Hematopoietic multipotent progenitor cell treated with erythropoietin and hydrocortisone succinate and interleukin-3 and kit ligand, for 8 days (in vitro differentiated cells): Measurements from ENCODE around the gene GATAD2A.

Source experiments
- DNase-seq: peaks from one replicate; pipeline ENCODE4 v3.0.0-alpha.2; 2015

GATAD2A gene

DNA sequence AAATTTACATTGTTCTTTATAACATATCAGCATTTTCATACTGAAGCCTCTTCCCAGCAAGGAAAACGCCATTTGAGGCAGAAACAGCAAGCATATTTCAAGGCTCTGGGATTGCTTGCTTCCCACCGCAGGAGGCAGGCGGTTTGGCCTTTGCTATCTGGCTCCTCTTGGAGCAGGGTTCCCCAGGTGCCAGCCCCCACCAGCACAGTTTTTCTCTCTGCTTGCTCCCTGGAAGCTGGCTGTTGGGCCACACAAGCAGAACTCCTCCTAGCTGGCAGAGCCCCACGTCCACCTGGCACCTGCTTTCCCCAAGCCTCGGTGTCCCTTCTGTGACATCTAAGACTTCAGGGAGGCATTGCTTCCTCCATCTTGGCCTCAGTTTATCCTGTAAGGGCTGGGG lies 16.7 kb downstream of the GATAD2A start:
- no peak for DNase-seq

DNA sequence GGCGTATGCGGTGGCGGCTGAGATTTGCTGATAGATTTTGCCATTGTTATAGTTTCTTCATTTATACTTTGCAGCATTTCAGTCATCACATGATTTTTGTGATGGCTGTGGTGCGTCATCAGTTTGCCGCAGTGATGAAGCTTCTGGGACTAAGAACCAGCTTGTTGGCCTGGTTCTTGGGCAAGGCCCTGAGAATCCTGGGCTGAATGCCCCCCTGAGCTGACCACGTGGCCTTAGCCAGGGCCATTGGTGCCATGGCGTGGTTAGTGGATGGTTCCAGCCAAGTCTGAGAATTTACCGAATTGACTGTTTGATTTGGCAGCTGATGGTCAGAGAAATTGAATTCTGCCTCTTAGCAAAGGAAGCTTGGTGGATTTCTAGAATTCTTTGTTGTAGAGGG lies 17.8 kb downstream of the GATAD2A start:
- no peak for DNase-seq

DNA sequence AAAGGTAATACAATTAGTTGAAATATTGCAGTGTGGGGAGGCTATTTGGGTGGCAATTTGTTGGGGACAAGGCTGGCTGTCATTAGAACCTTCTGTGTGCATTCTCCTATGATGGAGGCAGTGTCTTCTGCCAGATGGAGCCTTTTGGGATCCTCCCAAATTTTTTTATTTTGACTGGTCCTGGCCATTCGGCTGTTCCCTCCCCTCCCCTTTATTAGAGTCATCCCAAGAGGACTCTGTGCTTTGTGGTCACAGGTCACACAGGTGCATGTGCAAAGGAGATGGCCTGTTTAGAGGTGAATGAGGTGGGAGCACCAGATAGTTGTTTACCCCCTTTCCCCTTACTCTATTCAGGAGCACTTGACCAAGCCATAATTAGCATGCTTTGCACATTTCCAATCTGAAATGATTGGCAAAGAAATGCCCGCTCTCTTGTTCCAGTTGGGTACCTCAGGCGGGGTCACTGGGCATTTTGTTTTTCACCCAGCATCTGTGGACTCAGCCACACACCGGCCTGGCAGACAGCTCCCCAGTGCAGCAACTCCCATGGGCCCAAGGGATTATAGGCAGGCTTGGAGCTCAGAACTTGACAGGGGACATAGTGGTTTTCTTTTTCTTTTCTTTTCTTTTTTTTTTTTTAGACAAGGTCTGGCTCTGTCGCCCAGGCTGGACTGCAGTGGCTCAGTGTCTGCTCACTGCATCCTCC lies 19.8 kb downstream of the GATAD2A start:
- DNase-seq: no peak

DNA sequence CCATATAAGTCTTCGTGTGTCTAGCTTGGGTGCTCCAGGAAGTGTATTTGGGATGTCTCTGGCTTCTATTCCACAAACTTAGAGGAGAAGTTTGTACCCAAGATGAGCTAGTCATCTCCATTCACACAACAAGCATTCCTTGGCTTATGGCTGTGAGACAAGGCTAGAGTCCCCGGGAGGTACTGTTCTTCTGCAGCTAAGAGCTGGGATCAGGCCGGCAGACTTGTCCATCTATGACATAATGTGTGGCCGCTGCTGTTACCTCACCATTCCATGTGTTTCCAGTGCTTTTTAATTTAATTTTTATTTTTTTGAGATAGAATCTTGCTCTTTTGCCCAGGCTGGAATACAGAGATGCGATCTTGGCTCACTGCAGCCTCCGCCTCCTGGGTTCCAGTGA lies 20.7 kb downstream of the GATAD2A start:
- no peak for DNase-seq

DNA sequence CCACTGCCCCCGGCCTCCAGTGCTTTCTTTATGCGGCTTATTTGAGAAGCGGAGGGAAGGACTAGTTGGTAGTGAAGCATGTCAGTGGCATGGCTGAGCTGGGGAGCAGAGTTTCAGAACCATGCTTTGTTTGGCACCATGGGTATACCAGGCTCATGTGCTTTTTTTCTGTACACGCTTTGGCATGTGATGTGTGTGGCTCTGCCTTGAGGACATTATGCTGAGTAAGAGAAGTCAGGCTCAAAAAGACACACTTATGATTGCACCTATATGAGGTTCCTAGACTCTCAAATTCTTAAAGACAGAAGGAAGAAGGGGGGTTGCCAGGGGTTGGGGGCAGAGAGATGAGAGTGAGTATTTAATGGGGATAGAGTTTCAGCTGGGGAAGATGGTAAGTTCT lies 21.3 kb downstream of the GATAD2A start:
- no peak for DNase-seq

DNA sequence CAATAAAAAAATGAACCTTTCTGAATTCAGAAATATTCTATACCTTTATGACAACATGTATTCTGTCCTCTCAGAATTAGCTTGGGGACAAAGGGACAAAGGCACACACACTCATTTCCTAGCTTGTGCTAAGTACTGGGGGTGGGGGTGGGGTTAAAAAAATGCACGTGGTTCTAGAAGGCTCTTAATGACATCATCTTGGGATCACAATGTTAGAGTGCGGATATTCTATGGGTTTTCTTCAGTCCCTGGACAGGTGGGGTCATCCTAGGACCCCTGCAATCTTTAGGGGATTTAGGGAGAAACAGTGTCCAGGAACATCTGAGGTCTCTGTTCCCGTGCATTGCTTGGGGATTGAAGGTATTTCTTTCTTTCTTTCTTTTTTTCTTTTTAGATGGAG lies 21.8 kb downstream of the GATAD2A start:
- DNase-seq: no peak

DNA sequence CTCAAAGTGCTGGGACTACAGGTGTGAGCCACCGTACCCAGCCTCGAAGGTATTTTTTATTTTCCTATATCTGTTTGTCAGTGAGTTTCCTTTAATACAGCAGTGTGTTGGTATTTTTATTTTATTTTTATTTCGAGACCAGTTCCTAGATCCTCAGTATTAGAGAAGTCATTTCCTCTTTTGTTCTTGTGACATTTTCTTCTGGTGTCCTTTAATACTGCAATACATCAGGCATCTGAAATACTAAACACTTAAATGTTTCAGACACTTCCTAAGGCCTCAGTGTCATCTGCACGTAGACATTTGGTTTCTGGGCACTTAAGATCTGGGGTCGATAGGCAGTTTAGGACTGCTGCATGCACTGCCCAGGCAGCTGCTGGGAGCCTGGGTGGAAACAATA lies 22.5 kb downstream of the GATAD2A start:
- DNase-seq: no peak

DNA sequence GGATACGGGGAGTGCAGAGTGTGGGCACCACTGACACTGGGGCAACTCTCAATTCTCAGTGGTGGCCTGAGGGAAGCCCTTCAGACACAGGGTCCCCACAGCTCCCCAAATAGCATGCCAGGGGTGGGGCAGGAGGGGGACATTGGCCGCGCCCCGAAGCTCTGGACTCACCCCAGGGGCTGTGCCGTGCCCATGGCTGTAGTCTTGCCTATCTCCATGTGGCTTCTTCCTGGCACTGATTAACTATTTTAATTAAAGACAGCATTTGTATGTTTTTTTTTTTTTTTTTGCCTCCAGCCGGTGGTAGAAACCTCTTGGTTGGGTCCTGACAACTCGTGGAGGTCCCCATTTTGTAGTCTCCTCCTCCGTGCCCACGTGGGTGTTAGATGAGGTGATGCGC lies 23.3 kb downstream of the GATAD2A start:
- no peak for DNase-seq

DNA sequence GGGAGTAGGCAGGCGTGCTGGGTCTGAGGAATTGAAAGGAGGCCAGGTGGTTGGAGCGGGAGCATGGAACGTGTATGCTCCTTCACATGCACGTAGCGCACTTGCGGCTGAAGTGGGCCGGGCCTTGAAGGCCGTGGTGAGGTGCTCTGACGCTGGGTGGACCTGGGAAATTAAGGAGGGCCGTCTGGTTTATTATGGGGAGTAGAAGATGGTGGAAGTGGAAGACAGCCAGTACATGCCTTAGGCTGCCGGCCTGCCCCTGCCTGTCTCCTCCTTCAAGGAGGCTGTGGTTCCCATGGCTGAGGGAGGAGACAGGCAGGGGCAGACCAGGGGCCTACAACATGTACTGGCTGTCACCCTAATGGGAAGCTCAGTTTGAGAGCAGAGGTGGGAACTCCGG lies 23.9 kb downstream of the GATAD2A start:
- DNase-seq: no peak

DNA sequence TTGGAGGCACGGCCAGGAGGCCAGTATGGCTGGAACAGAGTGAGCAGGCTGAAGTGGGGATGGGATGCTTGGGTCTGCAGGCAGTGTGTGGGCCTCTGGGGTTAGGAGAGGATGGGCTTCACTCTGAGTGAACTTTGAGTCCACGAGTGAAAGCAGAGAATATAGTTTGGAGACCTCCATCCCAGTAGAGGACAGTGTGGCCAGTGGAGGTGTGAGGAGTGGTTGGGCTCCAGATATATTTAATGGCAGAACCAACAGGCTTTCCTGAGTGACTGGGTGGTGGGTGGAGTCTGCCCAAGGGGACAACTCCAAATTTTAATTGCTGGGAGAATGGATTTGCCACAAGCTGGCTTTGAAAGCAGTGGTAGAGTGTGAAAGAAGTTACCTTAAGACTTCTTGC lies 27.3 kb downstream of the GATAD2A start:
- DNase-seq: no peak

DNA sequence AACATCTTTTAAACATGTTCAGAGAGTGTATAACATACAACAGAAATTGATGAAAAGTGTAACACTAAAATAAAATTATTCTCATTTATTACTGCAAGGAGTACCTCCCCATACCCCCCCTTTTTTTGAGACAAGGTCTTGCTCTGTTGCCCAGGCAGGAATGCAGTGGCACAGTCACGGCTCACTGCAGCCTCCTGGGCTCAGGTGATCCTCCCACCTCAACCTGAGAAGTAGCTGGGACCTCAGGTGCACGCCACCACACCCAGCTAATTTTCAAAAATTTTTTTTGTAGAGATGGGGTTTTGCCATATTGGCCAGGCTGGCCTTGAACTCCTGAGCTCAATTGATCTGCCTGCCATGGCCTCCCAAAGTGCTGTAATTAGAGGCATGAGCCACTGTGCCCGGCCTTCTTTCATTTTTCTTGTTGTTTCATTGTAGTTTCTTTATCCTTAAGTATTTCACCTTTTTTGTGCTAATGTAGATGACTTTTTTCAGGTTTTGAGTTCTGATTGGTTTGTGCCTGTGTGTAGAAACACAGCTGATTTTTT lies 28.3 kb downstream of the GATAD2A start:
- DNase-seq: no peak

DNA sequence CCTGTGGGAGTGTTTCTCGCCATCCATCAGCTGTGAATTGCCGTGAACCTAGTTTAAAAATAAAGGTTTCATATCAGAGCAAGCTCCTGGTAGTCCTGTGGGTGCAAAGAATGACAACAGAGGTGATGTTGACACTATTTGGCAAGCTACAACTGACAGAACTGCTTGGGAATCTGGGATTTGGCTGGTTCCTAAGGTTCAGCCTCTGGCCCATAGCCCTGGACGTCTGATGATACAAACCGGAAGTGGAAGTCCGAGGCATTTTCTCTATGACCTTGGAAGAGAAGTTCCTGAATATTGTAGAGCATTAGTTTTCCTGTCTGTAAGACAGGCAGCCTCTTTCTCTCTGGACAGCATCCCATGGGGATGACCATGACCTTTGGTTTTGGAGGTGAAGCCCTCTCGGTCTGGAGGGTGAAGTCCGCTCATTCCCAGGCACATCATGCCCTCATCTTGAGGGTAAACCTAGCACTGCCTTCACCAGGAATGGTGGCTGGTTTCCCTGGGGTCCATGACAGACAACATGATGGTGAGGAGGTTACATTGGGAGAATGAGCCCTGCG lies 29.1 kb downstream of the GATAD2A start:
- no peak for DNase-seq

DNA sequence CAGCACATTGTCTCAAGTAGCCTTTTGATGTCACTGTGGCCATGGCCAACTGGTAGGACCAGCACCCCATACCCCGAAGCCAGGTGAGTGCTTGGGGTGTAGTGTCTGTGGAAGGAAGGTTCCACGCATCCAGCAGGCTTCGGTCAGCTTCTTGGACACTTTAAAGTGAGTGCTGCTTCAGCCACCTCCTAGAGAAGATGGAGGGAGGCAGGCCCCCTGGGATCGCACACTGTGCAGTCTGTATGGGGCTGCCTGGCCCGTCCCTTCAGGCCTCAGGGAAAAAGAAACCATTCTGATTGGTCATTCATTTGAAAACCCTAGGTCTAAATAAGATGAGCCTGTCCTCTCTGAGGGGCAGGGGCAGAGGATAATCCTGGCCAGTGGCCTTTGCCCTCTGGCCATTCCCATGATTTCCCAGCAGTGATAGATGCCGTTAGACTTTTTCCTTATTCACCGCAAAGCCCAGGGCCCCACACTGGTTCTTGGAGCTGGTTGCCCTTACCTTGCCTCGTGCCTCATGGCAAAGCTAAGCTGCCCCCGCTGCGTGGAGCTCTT lies 30.7 kb downstream of the GATAD2A start:
- DNase-seq: no peak

DNA sequence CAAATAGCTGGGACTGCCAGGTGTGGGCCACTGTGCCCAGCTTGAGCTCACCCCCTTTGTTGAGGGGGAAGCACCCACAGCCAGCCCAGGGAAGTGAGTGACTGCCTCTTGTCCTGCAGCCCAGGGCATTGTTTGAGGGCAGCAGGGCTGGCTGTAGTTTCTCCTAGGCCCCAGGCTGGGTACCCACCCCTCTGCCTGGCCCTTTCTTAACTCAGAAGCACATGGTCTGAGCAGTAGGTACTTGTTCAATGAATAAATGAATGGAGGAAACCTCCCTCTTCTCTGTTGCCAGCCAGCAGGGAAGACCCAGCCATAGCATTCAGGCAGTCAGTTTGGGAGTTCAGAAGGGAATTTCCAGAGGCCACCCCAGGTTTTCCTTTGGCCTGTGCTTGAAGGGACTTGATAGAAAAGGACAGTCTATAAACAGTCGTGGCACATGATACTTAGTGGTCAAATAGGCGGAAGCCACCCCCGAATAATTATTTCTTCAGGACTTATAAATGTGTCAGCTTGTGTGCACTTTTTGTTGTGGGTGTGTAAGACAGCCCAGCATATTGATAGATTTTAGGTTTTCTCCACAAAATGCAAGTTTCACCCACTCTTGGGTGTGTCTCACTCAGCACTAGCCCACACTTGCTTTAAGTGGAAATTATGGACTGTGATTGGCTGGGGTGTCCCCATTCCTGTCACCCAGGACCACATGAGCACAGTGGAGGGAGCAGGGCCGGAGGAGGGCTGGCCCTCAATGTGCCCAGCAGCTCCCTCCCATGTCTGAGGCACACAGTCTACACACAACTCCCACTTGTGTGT lies 33.1 kb downstream of the GATAD2A start:
- no peak for DNase-seq

DNA sequence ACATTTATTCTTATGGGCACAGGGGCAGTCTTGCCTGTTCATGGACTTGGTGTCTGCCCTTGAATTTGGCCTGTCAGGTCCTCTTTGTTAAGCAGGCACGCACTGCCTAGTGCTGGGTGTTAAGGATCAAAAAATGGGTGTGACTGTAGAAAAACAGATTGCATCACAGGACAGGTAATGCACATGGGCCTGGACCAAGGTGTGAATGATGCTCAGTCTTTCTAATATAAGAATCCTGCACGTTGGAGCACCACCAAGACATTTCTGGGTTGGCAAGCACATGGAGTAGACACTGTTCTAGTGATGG lies 33.7 kb downstream of the GATAD2A start:
- no peak for DNase-seq

DNA sequence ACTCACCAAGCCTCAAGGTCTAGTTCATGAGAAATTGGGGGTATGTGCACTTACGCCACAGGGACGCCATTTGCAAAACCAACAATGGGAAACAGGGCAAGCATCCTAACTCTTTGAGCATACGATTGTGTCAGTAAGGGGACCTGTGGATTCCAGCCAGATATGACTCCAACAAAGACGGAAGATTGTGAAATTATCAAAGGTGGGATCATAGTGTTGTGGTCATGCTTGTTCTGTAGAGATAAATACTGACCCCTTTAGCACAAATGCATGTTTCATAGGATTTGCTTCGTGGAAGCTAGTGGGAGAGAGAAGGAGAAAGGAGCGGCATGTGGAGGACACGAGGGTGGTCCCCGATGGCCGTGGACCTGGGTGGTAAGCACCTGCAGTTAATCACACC lies 37.8 kb downstream of the GATAD2A start:
- DNase-seq: no peak

DNA sequence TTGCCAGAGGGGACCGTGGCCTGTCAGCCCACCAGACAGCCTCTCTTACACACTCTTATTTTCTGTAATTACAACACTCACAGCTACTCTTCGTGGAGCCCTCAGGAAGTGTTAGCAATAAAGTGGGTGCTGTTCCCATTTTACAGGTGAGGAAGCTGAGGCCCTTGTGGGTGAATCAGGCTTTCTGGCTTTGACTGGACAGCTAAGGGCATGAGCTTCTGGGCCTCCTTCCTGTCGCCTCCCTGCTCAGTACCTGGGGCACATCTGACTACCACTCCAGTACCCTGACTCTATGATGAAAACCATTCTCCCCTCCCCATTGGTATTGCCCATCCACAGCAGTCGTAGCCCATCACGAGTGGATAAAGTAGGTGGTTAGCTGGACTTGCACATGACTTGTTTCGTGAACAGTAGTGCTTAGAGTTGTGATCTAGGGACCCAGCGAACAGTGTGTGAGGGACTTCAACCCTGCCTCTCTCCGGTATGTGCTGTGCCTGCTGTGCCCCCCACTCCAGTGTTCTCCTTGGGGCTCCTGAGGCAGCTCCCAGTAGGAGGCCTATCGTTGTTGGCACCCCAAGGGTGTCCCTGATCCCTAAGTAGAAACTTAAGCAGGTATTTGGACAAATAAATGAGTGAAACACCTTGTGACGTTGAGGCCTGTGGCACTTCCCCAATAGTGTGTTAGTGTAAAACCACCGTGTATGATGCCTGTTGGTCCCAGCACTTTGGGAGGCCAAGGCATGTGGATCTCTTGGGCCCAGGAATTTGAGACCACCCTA lies 38.6 kb downstream of the GATAD2A start:
- no peak for DNase-seq

DNA sequence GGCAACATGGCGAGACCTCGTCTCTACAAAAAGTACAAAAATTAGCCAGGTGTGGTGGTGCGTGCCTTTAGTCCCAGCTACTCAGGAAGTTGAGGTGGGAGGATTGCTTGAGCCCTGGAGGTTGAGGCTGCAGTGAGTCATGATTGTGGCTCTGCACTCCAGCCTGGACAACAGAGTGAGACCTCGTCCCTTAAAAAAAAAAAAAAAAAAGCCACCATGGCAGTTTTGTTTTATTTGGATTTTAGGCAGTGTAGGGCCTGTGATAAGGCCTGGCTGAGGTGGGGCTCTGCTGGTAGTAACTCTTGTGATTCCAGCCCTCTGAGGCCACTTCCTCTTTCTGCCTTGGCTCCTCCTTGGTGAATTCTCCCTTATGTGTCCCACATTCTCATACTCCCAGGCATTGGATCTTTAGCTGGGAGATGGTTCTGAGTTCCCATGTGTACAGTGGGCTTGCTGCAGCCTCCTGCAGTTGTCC lies 39.2 kb downstream of the GATAD2A start:
- DNase-seq: peak; percentile 83

DNA sequence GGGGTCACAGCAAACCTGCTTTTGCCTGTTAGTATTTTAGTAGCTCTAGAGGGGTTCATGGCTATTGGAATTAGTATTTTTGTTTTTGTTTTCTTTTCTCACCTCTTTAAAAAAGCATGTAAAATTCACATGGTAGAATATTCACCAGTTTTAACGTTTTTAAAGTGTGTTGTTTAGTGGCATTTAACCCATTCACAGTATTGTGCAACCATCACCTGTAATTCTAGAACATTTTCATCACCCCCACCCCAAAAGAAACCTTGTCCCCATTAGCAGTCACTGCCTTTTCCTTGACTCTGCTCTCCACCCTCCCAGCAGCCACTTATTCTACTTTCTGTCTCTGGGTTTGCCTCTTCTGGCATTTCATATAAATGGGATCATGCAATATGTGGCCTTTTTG lies 39.8 kb downstream of the GATAD2A start:
- DNase-seq: no peak

DNA sequence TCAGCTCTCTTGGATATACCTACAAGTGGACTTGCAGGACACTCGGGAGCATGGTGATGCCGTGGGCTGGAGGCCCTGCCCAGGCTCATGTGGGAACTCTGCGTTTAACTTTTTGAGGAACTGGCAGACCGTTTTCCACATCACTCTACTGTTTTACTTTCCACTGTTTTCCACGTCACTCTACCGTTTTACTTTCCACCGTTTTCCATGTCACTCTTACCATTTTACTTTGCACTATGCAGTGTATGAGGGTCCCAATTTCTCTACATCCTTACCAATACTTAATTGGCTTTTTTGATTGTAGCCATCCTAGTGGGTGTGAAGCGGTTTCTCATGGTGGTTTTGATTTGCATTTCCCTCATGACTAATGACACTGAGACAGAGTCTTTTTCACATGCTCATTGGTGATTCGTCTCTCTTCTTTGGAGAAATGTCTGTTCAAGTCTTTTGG lies 40.5 kb downstream of the GATAD2A start:
- no peak for DNase-seq

DNA sequence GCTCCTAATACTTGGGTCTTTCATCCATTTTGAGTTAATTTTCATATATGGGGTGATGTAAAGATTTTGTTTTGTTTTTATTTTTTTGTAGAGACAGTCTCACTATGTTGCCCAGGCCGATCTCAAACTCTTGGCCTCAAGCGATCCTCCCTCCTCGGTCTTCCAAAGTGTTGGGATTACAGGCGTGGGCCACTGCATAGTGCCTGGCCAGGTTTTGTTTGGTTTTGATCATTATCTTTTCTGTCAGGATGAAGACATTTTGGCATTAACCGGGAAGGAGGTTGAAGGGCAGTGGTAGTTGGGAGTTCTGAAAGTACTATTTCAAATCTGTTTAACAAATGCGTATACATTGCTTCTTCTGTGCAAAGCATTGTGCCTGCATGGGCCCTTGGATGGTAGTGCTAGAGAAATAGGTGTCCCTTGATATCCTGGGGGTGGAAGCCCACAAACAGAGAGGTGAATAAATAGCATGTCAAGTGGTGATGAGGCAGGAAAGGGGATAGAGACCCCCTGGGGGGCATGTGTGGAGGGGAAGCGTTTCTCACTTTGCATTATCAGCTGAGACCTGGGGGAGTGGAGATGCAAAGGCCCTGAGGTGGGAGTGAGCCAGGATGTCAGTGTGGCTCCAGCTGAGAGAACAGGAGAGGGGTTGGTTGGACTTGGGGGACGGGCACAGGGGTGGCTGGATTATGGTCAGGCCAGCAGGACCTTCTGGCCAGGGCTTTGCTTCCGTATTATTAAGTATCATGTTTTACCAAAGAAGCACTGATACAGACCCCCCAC lies 41.4 kb downstream of the GATAD2A start:
- DNase-seq: no peak
